HEK293 (cell line): ENCODE data around the gene HSF2BP.

ENCODE experiments used
- CTCF ChIA-PET: fragments of 350-600 bp; formaldehyde crosslinking; extraction: SDS; loops from one replicate; lab custom pipeline; 2021; ENCODE audit warnings: antibody characterized with exemption; lab: Yijun Ruan, JAX
- POLR2A ChIA-PET: fragments of 300-600 bp; formaldehyde crosslinking; extraction: SDS; loops from one replicate; lab custom pipeline; 2020; ENCODE audit warnings: antibody characterized with exemption, inconsistent platforms; lab: Yijun Ruan, JAX
- H3K27ac ChIP-seq: fragments of 200-500 bp; sonication (Bioruptor generic); 2 replicates; pipeline ENCODE4 v1.5.1; 2014; ENCODE audit warnings: low read depth, low read length, control low read depth, inconsistent platforms; ENCODE audit errors: extremely low read depth
- H3K36me3 ChIP-seq, 2 experiments: fragments of 200-500 bp in 1 of 2; sonication (Bioruptor generic) in 1 of 2; 1 replicate in 1 of 2; 2 replicates in 1 of 2; pipeline ENCODE4 v1.5.1; 2014 to 2017; ENCODE audit warnings: inconsistent platforms in 2 of 2, low read length in 2 of 2; ENCODE audit not compliant: control insufficient read depth in 2 of 2, insufficient read depth in 1 of 2
- H3K4me1 ChIP-seq: fragments of 200-500 bp; sonication (Bioruptor generic); 2 replicates; pipeline ENCODE4 v1.5.1; 2014; ENCODE audit warnings: mild to moderate bottlenecking, low read length, inconsistent platforms; ENCODE audit not compliant: control insufficient read depth, insufficient read depth
- H3K4me3 ChIP-seq: 2 replicates; pipeline ENCODE4 v1.5.1; 2011; ENCODE audit warnings: low read depth, mild to moderate bottlenecking, control low read depth, low read length, moderate library complexity
- H3K9me3 ChIP-seq: fragments of 200-500 bp; sonication (Bioruptor generic); 2 replicates; pipeline ENCODE4 v1.5.1; 2014; ENCODE audit warnings: low read depth, low read length, inconsistent platforms; ENCODE audit not compliant: control insufficient read depth, insufficient read depth
- GLI2 ChIP-seq: fragments of 450-650 bp; formaldehyde crosslinking; IDR thresholded peaks from 2 replicates; pipeline ENCODE4; 2017; ENCODE audit warnings: missing biosample characterization, missing genetic modification characterization, low read depth, borderline replicate concordance
- KLF7 ChIP-seq: fragments of 450-650 bp; formaldehyde crosslinking; IDR thresholded peaks from 2 replicates; pipeline ENCODE4 v1.5.1; 2016; ENCODE audit warnings: missing biosample characterization, missing genetic modification characterization, borderline replicate concordance
- ZFP3 ChIP-seq: fragments of 450-650 bp; formaldehyde crosslinking; IDR thresholded peaks from 2 replicates; pipeline ENCODE4 v1.5.1; 2016; ENCODE audit warnings: low read depth, missing biosample characterization, missing genetic modification characterization
- ZNF10 ChIP-seq: fragments of 450-650 bp; formaldehyde crosslinking; IDR thresholded peaks from 2 replicates; pipeline ENCODE4 v1.5.1; 2017; ENCODE audit warnings: missing biosample characterization, missing genetic modification characterization
- ZNF138 ChIP-seq: fragments of 450-650 bp; formaldehyde crosslinking; IDR thresholded peaks from 2 replicates; pipeline ENCODE4 v1.5.1; 2016; ENCODE audit warnings: missing biosample characterization, missing genetic modification characterization, borderline replicate concordance
- ZNF223 ChIP-seq: fragments of 450-650 bp; formaldehyde crosslinking; IDR thresholded peaks from 2 replicates; pipeline ENCODE4 v1.5.1; 2016; ENCODE audit warnings: missing biosample characterization, missing genetic modification characterization
- ZNF266 ChIP-seq: fragments of 450-650 bp; formaldehyde crosslinking; IDR thresholded peaks from 2 replicates; pipeline ENCODE4 v1.5.1; 2016; ENCODE audit warnings: missing biosample characterization, missing genetic modification characterization, low read depth
- ZNF335 ChIP-seq: fragments of 450-650 bp; formaldehyde crosslinking; conservative IDR thresholded peaks from 2 replicates; pipeline ENCODE4 v1.5.1; 2016; ENCODE audit warnings: missing biosample characterization, missing genetic modification characterization
- ZNF354C ChIP-seq: fragments of 450-650 bp; formaldehyde crosslinking; IDR thresholded peaks from 2 replicates; pipeline ENCODE4 v1.5.1; 2016; ENCODE audit warnings: missing biosample characterization, missing genetic modification characterization, low read depth, borderline replicate concordance
- ZNF423 ChIP-seq: fragments of 450-650 bp; formaldehyde crosslinking; IDR thresholded peaks from 2 replicates; pipeline ENCODE4 v1.5.1; 2016; ENCODE audit warnings: missing biosample characterization, missing genetic modification characterization
- ZNF585B ChIP-seq: fragments of 450-650 bp; formaldehyde crosslinking; IDR thresholded peaks from 2 replicates; pipeline ENCODE4 v1.5.1; 2016; ENCODE audit warnings: missing biosample characterization, missing genetic modification characterization
- ZNF621 ChIP-seq: fragments of 450-650 bp; formaldehyde crosslinking; IDR thresholded peaks from 2 replicates; pipeline ENCODE4 v1.5.1; 2017; ENCODE audit warnings: missing biosample characterization, missing genetic modification characterization
- ZNF677 ChIP-seq: fragments of 450-650 bp; IDR thresholded peaks from 2 replicates; pipeline ENCODE4 v1.5.0; 2018; ENCODE audit warnings: missing biosample characterization, mild to moderate bottlenecking, missing genetic modification characterization, moderate library complexity
- ZNF747 ChIP-seq: fragments of 450-650 bp; formaldehyde crosslinking; IDR thresholded peaks from 2 replicates; pipeline ENCODE4 v1.5.1; 2016; ENCODE audit warnings: missing biosample characterization, missing genetic modification characterization
- ZNF837 ChIP-seq: fragments of 450-650 bp; formaldehyde crosslinking; IDR thresholded peaks from 2 replicates; pipeline ENCODE4 v1.5.1; 2016; ENCODE audit warnings: missing biosample characterization, missing genetic modification characterization
- TF ChIP-seq, protein P1 (sequence below): fragments of 450-650 bp; formaldehyde crosslinking; IDR thresholded peaks from 2 replicates; pipeline ENCODE4 v1.5.1; 2016; ENCODE audit warnings: missing biosample characterization, missing genetic modification characterization, borderline replicate concordance
- TF ChIP-seq, protein P2 (sequence below): fragments of 450-650 bp; IDR thresholded peaks from 2 replicates; pipeline ENCODE4 v1.5.1; 2018; ENCODE audit warnings: missing biosample characterization, mild to moderate bottlenecking, missing genetic modification characterization
- TF ChIP-seq, protein P3 (sequence below): fragments of 450-650 bp; formaldehyde crosslinking; IDR thresholded peaks from 2 replicates; pipeline ENCODE4 v1.5.1; 2016; ENCODE audit warnings: missing biosample characterization, missing genetic modification characterization
- TF ChIP-seq, protein P4 (sequence below): fragments of 450-650 bp; formaldehyde crosslinking; IDR thresholded peaks from 2 replicates; pipeline ENCODE4 v1.5.1; 2016; ENCODE audit warnings: missing biosample characterization, missing genetic modification characterization
- TF ChIP-seq, protein P5 (sequence below): fragments of 450-650 bp; formaldehyde crosslinking; IDR thresholded peaks from 2 replicates; pipeline ENCODE4 v1.5.1; 2016; ENCODE audit warnings: missing biosample characterization, missing genetic modification characterization
- TF ChIP-seq, protein P6 (sequence below): fragments of 450-650 bp; formaldehyde crosslinking; IDR thresholded peaks from 2 replicates; pipeline ENCODE4 v1.5.1; 2016; ENCODE audit warnings: missing biosample characterization, missing genetic modification characterization

The HSF2BP gene

DNA sequence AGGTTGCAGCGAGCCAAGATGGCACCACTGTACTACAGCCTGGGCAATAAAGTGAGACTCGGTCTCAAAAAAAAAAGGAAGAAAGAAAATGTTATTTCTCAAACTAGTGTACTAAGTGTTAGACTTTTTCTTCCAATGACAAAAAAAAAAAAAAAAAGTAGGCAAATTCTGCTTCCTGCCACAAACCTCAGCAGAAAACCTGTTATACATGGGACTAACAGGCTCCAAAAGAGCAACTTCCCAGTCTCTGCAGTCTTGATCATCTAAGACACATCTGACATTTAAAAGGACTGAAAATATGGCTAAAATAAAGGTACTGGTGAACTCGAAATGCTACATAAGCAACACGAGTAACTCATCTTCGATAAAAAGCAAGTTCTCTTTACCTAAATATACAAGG lies 59.6 kb downstream of the HSF2BP start:
- POLR2A ChIA-PET = no interaction called here
- no peaks in the 10 kb centered on the region for H3K4me1 ChIP-seq
- TF ChIP-seq ZNF266 (no peak), ZNF585B (tag by site-specific recombination) (no peak), ZNF677 (tag by site-specific recombination) (no peak), ZNF10 (tag by site-specific recombination) (no peak), ZFP3 (tag by site-specific recombination) (no peak), ZNF223 (tag by site-specific recombination) (no peak), ZNF335 (tag by site-specific recombination) (no peak), ZNF138 (no peak), ZNF837 (tag by site-specific recombination) (no peak)
- TF ChIP-seq, protein P1, sequence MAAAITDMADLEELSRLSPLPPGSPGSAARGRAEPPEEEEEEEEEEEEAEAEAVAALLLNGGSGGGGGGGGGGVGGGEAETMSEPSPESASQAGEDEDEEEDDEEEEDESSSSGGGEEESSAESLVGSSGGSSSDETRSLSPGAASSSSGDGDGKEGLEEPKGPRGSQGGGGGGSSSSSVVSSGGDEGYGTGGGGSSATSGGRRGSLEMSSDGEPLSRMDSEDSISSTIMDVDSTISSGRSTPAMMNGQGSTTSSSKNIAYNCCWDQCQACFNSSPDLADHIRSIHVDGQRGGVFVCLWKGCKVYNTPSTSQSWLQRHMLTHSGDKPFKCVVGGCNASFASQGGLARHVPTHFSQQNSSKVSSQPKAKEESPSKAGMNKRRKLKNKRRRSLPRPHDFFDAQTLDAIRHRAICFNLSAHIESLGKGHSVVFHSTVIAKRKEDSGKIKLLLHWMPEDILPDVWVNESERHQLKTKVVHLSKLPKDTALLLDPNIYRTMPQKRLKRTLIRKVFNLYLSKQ (tag by site-specific recombination) = no peak
- TF ChIP-seq, protein P2, sequence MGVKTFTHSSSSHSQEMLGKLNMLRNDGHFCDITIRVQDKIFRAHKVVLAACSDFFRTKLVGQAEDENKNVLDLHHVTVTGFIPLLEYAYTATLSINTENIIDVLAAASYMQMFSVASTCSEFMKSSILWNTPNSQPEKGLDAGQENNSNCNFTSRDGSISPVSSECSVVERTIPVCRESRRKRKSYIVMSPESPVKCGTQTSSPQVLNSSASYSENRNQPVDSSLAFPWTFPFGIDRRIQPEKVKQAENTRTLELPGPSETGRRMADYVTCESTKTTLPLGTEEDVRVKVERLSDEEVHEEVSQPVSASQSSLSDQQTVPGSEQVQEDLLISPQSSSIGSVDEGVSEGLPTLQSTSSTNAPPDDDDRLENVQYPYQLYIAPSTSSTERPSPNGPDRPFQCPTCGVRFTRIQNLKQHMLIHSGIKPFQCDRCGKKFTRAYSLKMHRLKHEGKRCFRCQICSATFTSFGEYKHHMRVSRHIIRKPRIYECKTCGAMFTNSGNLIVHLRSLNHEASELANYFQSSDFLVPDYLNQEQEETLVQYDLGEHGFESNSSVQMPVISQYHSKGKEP = no peak
- TF ChIP-seq, protein P3, sequence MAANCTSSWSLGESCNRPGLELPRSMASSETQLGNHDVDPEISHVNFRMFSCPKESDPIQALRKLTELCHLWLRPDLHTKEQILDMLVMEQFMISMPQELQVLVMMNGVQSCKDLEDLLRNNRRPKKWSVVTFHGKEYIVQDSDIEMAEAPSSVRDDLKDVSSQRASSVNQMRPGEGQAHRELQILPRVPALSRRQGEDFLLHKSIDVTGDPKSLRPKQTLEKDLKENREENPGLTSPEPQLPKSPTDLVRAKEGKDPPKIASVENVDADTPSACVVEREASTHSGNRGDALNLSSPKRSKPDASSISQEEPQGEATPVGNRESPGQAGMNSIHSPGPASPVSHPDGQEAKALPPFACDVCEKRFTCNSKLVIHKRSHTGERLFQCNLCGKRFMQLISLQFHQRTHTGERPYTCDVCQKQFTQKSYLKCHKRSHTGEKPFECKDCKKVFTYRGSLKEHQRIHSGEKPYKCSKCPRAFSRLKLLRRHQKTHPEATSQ = no peak
- TF ChIP-seq, protein P4, sequence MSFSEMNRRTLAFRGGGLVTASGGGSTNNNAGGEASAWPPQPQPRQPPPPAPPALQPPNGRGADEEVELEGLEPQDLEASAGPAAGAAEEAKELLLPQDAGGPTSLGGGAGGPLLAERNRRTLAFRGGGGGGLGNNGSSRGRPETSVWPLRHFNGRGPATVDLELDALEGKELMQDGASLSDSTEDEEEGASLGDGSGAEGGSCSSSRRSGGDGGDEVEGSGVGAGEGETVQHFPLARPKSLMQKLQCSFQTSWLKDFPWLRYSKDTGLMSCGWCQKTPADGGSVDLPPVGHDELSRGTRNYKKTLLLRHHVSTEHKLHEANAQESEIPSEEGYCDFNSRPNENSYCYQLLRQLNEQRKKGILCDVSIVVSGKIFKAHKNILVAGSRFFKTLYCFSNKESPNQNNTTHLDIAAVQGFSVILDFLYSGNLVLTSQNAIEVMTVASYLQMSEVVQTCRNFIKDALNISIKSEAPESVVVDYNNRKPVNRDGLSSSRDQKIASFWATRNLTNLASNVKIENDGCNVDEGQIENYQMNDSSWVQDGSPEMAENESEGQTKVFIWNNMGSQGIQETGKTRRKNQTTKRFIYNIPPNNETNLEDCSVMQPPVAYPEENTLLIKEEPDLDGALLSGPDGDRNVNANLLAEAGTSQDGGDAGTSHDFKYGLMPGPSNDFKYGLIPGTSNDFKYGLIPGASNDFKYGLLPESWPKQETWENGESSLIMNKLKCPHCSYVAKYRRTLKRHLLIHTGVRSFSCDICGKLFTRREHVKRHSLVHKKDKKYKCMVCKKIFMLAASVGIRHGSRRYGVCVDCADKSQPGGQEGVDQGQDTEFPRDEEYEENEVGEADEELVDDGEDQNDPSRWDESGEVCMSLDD (tag by site-specific recombination) = no peak
- TF ChIP-seq, protein P5, sequence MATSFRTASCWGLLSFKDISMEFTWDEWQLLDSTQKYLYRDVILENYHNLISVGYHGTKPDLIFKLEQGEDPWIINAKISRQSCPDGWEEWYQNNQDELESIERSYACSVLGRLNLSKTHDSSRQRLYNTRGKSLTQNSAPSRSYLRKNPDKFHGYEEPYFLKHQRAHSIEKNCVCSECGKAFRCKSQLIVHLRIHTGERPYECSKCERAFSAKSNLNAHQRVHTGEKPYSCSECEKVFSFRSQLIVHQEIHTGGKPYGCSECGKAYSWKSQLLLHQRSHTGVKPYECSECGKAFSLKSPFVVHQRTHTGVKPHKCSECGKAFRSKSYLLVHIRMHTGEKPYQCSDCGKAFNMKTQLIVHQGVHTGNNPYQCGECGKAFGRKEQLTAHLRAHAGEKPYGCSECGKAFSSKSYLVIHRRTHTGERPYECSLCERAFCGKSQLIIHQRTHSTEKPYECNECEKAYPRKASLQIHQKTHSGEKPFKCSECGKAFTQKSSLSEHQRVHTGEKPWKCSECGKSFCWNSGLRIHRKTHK (tag by site-specific recombination) = no peak
- TF ChIP-seq, all 188 proteins: peak for 0
- Histone ChIP-seq H3K27ac (no peak overlapping the region), H3K36me3 (no peaks in the 10 kb centered on the region), H3K9me3 (no peaks in the 10 kb centered on the region), H3K4me3 (no peak overlapping the region)
- CTCF ChIA-PET = interaction anchor here (1.5 kb wide), 1 partner anchor 8 kb away, joined by 3 read pairs; no protein-coding TSS in a partner anchor

DNA sequence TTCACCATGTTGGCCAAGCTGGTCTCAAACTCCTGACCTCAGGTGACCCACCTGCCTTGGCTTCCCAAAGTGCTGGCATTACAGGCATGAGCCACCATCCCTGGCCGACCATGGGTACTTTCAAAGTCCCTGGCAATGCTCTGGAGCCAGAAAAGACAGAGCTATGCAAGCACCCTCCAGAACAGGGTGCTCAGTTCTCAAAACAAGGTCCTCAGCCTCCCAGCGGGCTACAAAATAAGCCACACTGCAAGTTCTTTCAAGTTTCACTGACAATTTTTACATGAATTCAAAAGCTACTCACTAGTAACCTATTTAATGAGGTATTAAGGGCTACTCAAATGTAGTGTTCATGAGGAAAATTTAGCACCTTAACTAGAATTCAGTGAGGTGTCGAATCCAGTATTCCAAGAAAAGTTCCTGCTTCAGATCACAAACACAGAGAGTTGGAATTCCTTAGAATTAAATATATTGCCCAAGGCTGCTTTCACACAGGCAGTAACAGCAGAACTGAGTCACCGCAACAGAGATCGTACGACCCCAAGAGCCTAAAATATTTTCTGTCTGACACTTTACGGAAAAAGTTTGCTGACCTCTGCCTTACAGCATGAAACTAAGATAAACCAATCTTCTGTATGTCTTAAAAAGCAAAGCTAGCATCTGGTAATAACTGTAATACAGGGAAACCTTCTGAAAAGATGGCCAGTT lies 60.7 kb downstream of the HSF2BP start:
- Histone ChIP-seq H3K9me3 (no peaks in the 10 kb centered on the region), H3K4me3 (no peak overlapping the region), H3K36me3 (no peaks in the 10 kb centered on the region), H3K4me1 (no peaks in the 10 kb centered on the region), H3K27ac (no peak overlapping the region)
- ChIA-PET POLR2A (interaction anchor here (0.6 kb wide), 1 partner anchor 8 kb away, joined by 4 read pairs; no protein-coding TSS in a partner anchor), CTCF (interaction anchor here (1.2 to 2.6 kb wide), 5 partner anchors 9 to 47 kb away, joined by 3 to 14 read pairs (median 7); no protein-coding TSS in a partner anchor)
- TF ChIP-seq ZNF747 (tag by site-specific recombination) = no peak
- TF ChIP-seq, protein P6, sequence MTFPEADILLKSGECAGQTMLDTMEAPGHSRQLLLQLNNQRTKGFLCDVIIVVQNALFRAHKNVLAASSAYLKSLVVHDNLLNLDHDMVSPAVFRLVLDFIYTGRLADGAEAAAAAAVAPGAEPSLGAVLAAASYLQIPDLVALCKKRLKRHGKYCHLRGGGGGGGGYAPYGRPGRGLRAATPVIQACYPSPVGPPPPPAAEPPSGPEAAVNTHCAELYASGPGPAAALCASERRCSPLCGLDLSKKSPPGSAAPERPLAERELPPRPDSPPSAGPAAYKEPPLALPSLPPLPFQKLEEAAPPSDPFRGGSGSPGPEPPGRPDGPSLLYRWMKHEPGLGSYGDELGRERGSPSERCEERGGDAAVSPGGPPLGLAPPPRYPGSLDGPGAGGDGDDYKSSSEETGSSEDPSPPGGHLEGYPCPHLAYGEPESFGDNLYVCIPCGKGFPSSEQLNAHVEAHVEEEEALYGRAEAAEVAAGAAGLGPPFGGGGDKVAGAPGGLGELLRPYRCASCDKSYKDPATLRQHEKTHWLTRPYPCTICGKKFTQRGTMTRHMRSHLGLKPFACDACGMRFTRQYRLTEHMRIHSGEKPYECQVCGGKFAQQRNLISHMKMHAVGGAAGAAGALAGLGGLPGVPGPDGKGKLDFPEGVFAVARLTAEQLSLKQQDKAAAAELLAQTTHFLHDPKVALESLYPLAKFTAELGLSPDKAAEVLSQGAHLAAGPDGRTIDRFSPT (tag by site-specific recombination) = no peak
- no peak for TF ChIP-seq ZNF621 (tag by site-specific recombination)
- TF ChIP-seq GLI2 (tag by site-specific recombination) = no peak
- no peak for TF ChIP-seq ZNF423
- no peak for TF ChIP-seq KLF7 (tag by site-specific recombination)
- no peak for TF ChIP-seq ZNF354C (tag by site-specific recombination)
- TF ChIP-seq, protein P5 (tag by site-specific recombination) = no peak
